ENCODE results near the gene NEK9. TPM values are rescaled to one million over a fixed set of nuclear protein-coding genes. Genes with fewer than 3 reads are reported as not detected.
"Not testable (repeated sequence)": the region's sequence is repeated elsewhere in the genome, so short reads cannot be mapped to it uniquely, and the experiment has no call there.

Gene NEK9
- total RNA-seq (2014; rRNA removed), result 37.9 and 38.7 TPM in 2 replicates
- polyA plus RNA-seq (2012), result 38.0 TPM

- peak; percentile 85 for DNase-seq (ENCODE audit: low read depth)
Observed at GRCh38 chr14:75126679-75127473, at the start of gene NEK9. Gene NEK9, minus strand, starts transcription at chr14:75127048. Its CDS starts 127 bp downstream, at chr14:75126921.

GRCh38 chr14:75176142-75176820, 49.4 kb upstream of the NEK9 start, which contains the start of gene TMED10:
Gene TMED10, minus strand, starts transcription at chr14:75176612. Its CDS starts 33 bp downstream, at chr14:75176579.
- DNase-seq (ENCODE audit: low read depth), result peak; percentile 86

GRCh38 chr14:75175677-75176141, 48.9 kb upstream of the NEK9 start:
- DNase-seq (ENCODE audit: low read depth), result peak; percentile 47

- no peak for DNase-seq (ENCODE audit: low read depth)
Observed at GRCh38 chr14:75174066-75174465, 47.2 kb upstream of the NEK9 start.

- DNase-seq (ENCODE audit: low read depth), result no peak
Observed at GRCh38 chr14:75170772-75171171, 43.9 kb upstream of the NEK9 start.

GRCh38 chr14:75168586-75169335, 41.9 kb upstream of the NEK9 start:
- DNase-seq (ENCODE audit: low read depth), result no peak

- no peak for DNase-seq (ENCODE audit: low read depth)
Observed at GRCh38 chr14:75167325-75167724, 40.5 kb upstream of the NEK9 start.

- no peak for DNase-seq (ENCODE audit: low read depth)
Observed at GRCh38 chr14:75165586-75166391, 38.9 kb upstream of the NEK9 start.

GRCh38 chr14:75164809-75165208, 38.0 kb upstream of the NEK9 start:
- DNase-seq (ENCODE audit: low read depth), result no peak

- DNase-seq (ENCODE audit: low read depth), result no peak
Observed at GRCh38 chr14:75163677-75164076, 36.8 kb upstream of the NEK9 start.

- no peak for DNase-seq (ENCODE audit: low read depth)
Observed at GRCh38 chr14:75162631-75163030, 35.8 kb upstream of the NEK9 start.

- no peak for DNase-seq (ENCODE audit: low read depth)
Observed at GRCh38 chr14:75158843-75159614, 32.2 kb upstream of the NEK9 start.

- no peak for DNase-seq (ENCODE audit: low read depth)
Observed at GRCh38 chr14:75156901-75157300, 30.1 kb upstream of the NEK9 start.

GRCh38 chr14:75156111-75156510, 29.3 kb upstream of the NEK9 start:
- no peak for DNase-seq (ENCODE audit: low read depth)

GRCh38 chr14:75155169-75155568, 28.3 kb upstream of the NEK9 start:
- DNase-seq (ENCODE audit: low read depth), result no peak

- DNase-seq (ENCODE audit: low read depth), result no peak
Observed at GRCh38 chr14:75153295-75153694, 26.4 kb upstream of the NEK9 start.

GRCh38 chr14:75151851-75152250, 25.0 kb upstream of the NEK9 start:
- DNase-seq (ENCODE audit: low read depth), result no peak

GRCh38 chr14:75150637-75151036, 23.8 kb upstream of the NEK9 start:
- not testable (repeated sequence) for DNase-seq (ENCODE audit: low read depth)

- peak; percentile 78 for DNase-seq (ENCODE audit: low read depth)
Observed at GRCh38 chr14:75150150-75150549, 23.3 kb upstream of the NEK9 start.

- peak; percentile 97 for DNase-seq (ENCODE audit: low read depth)
Observed at GRCh38 chr14:75147423-75148071, 20.7 kb upstream of the NEK9 start.

Measured in LHCN-M2 (cell line).